CD14-positive monocyte (primary cell): Measurements from ENCODE around the gene CARM1. TPM values are rescaled to one million over a fixed set of nuclear protein-coding genes. Genes with fewer than 3 reads are reported as not detected.

Experiments
- DNase-seq, 3 donors: peaks; one replicate each; pipeline ENCODE4 v3.0.0-alpha.2; 2011 to 2022
- H2AFZ ChIP-seq: 2 replicates; pipeline ENCODE4 v1.6.0; 2012; ENCODE audit warnings: mild to moderate bottlenecking, low read depth, low read length, inconsistent platforms; ENCODE audit not compliant: insufficient read depth, poor library complexity, severe bottlenecking
- H3K27ac ChIP-seq, 2 donors: 1 replicate in 1 of 2; 2 replicates in 1 of 2; pipeline ENCODE4 v1.5.1; 2012 to 2013; ENCODE audit warnings: low read length in 2 of 2, control low read depth in 1 of 2, inconsistent platforms in 1 of 2, low read depth in 1 of 2, mild to moderate bottlenecking in 1 of 2
- H3K27me3 ChIP-seq, 2 donors: one replicate each; pipeline versions ENCODE4 v1.6.0 to v1.6.1; 2011 to 2013; ENCODE audit warnings: low read length in 2 of 2; ENCODE audit not compliant: control insufficient read depth in 2 of 2, insufficient read depth in 2 of 2
- H3K36me3 ChIP-seq, 2 donors: replicated peaks in 1 of 2; 1 replicate in 1 of 2; 2 replicates in 1 of 2; pipeline versions ENCODE4 v1.5.1 to v1.6.1; 2012 to 2013; ENCODE audit warnings: low read length in 2 of 2, control low read depth in 1 of 2, inconsistent platforms in 1 of 2, mild to moderate bottlenecking in 1 of 2; ENCODE audit not compliant: insufficient read depth in 2 of 2, control insufficient read depth in 1 of 2
- H3K4me1 ChIP-seq, 2 donors: 1 replicate in 1 of 2; 2 replicates in 1 of 2; pipeline versions ENCODE4 v1.5.1 to v1.6.1; 2012 to 2013; ENCODE audit warnings: low read length in 2 of 2, control low read depth in 1 of 2, inconsistent platforms in 1 of 2, mild to moderate bottlenecking in 1 of 2, moderate library complexity in 1 of 2; ENCODE audit not compliant: insufficient read depth in 2 of 2, control insufficient read depth in 1 of 2
- H3K4me2 ChIP-seq: replicated peaks from 2 replicates; pipeline ENCODE3; 2012; ENCODE audit warnings: low read length, moderate library complexity, mild to moderate bottlenecking; ENCODE audit not compliant: poor library complexity, severe bottlenecking; ENCODE audit errors: extremely low read depth
- H3K4me3 ChIP-seq, 3 experiments: fragments of 200-600 bp in 1 of 3; sonication (generic) in 1 of 3; replicated peaks in 1 of 3; 1 replicate in 2 of 3; 2 replicates in 1 of 3; pipeline ENCODE4 v1.5.1; 2011 to 2013; ENCODE audit warnings: low read length in 3 of 3, mild to moderate bottlenecking in 3 of 3, control low read depth in 2 of 3, low read depth in 2 of 3, inconsistent platforms in 1 of 3, moderate library complexity in 1 of 3
- H3K79me2 ChIP-seq: 2 replicates; pipeline ENCODE4 v1.6.0; 2012; ENCODE audit warnings: mild to moderate bottlenecking, control low read depth, inconsistent platforms, low read length, moderate library complexity; ENCODE audit not compliant: insufficient read depth
- H3K9ac ChIP-seq: 2 replicates; pipeline ENCODE4 v1.6.0; 2017; ENCODE audit warnings: low read length, mild to moderate bottlenecking; ENCODE audit not compliant: insufficient read depth, poor library complexity, severe bottlenecking
- H3K9me3 ChIP-seq, 2 donors: replicated peaks in 1 of 2; 1 replicate in 1 of 2; 2 replicates in 1 of 2; pipeline versions ENCODE4 v1.5.1 to v1.6.1; 2012 to 2013; ENCODE audit warnings: low read length in 2 of 2, control low read depth in 1 of 2; ENCODE audit not compliant: control insufficient read depth in 1 of 2, insufficient read depth in 1 of 2
- H4K20me1 ChIP-seq: 2 replicates; pipeline ENCODE4 v1.6.0; 2012; ENCODE audit warnings: mild to moderate bottlenecking, low read length, control low read depth, moderate library complexity; ENCODE audit not compliant: insufficient read depth
- H3K27ac Mint-ChIP-seq, 7 donors: one replicate each; pipeline ENCODE4 v1.8.0; 2020; ENCODE audit warnings: mild to moderate bottlenecking in 7 of 7, mixed read lengths in 7 of 7, moderate library complexity in 6 of 7, inconsistent platforms in 2 of 7
- H3K27me3 Mint-ChIP-seq, 3 donors: one replicate each; pipeline ENCODE4 v1.8.0; 2021 to 2022; ENCODE audit warnings: low read depth in 3 of 3, mild to moderate bottlenecking in 3 of 3, mixed read lengths in 3 of 3, moderate library complexity in 3 of 3, inconsistent platforms in 1 of 3
- H3K36me3 Mint-ChIP-seq, 2 donors: one replicate each; pipeline ENCODE4 v1.8.0; 2020; ENCODE audit warnings: mixed read lengths in 2 of 2, inconsistent platforms in 1 of 2, mild to moderate bottlenecking in 1 of 2
- H3K4me1 Mint-ChIP-seq: one replicate; pipeline ENCODE4 v1.8.0; 2020; ENCODE audit warnings: mild to moderate bottlenecking, mixed read lengths
- H3K4me3 Mint-ChIP-seq, 2 donors: one replicate each; pipeline ENCODE4 v1.8.0; 2020; ENCODE audit warnings: mild to moderate bottlenecking in 2 of 2, mixed read lengths in 2 of 2, moderate library complexity in 1 of 2
- H3K9me3 Mint-ChIP-seq, 7 donors: one replicate each; pipeline ENCODE4 v1.8.0; 2020 to 2022; ENCODE audit warnings: mixed read lengths in 7 of 7, mild to moderate bottlenecking in 6 of 7, moderate library complexity in 6 of 7, inconsistent platforms in 2 of 7
- WGBS: methylation state at CpG from one replicate; pipeline ENCODE4 v1.1.5; 2013; ENCODE audit warnings: missing lambda C conversion rate; ENCODE audit not compliant: insufficient coverage; 5-methylcytosine and 5-hydroxymethylcytosine counted together
- intact Hi-C, 2 donors: fragments of 100-400 bp; cut with micrococcal nuclease; formaldehyde crosslinking; loops; one replicate each; pipeline versions ENCODE4 v1.15.0 to v1.15.1; 2023
- polyA plus RNA-seq, 3 donors: library from polyadenylated mRNA; depleted of rRNA in 1 of 3; unstranded in 2 of 3; stranded (reverse) in 1 of 3; fragments of 300-500 nt in 2 of 3; fragments of >200 nt in 1 of 3; fragmentation: Illumina TruSeq in 2 of 3; gene quantifications; 1 replicate in 2 of 3; 2 replicates in 1 of 3; pipeline ENCODE4 v1.2.3, GENCODE V29; 2012 to 2021
- TF ChIP-seq, protein P1 (sequence below): fragments of 200-600 bp; IDR thresholded peaks from one replicate; pipeline ENCODE4 v1.8.0; 2022; ENCODE audit warnings: antibody characterized with exemption, mild to moderate bottlenecking

CARM1 gene
- polyA plus RNA-seq, 3 donors, result 0.17 to 26.3 (median 0.29) TPM

DNA sequence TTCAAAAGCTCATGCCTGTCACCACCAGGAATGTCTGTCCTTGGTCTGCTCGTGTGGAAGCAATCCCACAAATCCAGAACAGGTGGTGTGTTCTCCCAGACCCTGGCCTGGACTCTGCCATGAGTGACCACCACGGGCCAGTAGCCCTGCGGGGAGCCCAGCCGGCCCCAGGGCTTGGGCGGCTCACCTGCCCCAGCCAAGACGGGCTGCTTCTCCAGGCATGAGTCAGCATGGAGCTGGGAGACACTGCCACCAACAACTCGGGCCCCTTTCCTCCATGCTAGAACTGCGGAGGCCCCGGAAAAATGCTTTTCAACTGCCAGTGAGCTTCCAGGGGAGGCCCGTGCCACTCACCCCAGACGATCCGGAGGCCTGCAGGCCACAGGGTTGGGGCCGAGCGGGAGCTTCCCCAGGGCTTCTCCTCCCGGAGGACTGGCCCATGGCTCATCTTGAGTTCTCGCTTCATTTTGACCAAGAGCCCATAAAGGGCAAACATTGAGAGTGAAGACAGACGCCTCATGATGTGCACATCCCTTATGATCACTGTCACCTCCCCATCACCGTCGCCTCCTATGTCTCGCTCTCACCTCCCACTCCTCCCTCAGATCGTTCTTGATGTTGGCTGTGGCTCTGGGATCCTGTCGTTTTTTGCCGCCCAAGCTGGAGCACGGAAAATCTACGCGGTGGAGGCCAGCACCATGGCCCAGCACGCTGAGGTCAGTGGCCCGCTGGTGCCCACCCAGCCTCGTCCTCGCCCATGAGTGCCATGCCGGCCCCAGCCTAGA lies 40.4 kb downstream of the CARM1 start:
- Histone ChIP-seq H3K27ac (no peak overlapping the region), H2AFZ (no peak overlapping the region), H3K4me2 (no peak overlapping the region), H3K9ac (no peak overlapping the region), H3K4me3 (no peak overlapping the region), H3K36me3 (peaks cover 53 to 80% of the 10 kb centered on the region in 2 donors), H3K9me3 (no peaks in the 10 kb centered on the region), H3K27me3 (no peaks in the 10 kb centered on the region), H3K4me1 (no peaks in the 10 kb centered on the region), H4K20me1 (no peaks in the 10 kb centered on the region), H3K79me2 (no peaks in the 10 kb centered on the region)
- intact Hi-C loops, result no loop called here
- Mint-ChIP-seq H3K9me3 (peaks cover 0 to 2% (median 0%) of the 10 kb centered on the region in 7 donors), H3K36me3 (peaks cover 50 to 83% of the 10 kb centered on the region in 2 donors), H3K27ac (no peak overlapping the region), H3K4me3 (no peak overlapping the region), H3K27me3 (peaks cover 0 to 3% (median 3%) of the 10 kb centered on the region in 3 donors), H3K4me1 (peaks cover 2% of the 10 kb centered on the region)
- WGBS, result 97% methylated on average over 22 of the region's 31 CpGs
- TF ChIP-seq, protein P1, sequence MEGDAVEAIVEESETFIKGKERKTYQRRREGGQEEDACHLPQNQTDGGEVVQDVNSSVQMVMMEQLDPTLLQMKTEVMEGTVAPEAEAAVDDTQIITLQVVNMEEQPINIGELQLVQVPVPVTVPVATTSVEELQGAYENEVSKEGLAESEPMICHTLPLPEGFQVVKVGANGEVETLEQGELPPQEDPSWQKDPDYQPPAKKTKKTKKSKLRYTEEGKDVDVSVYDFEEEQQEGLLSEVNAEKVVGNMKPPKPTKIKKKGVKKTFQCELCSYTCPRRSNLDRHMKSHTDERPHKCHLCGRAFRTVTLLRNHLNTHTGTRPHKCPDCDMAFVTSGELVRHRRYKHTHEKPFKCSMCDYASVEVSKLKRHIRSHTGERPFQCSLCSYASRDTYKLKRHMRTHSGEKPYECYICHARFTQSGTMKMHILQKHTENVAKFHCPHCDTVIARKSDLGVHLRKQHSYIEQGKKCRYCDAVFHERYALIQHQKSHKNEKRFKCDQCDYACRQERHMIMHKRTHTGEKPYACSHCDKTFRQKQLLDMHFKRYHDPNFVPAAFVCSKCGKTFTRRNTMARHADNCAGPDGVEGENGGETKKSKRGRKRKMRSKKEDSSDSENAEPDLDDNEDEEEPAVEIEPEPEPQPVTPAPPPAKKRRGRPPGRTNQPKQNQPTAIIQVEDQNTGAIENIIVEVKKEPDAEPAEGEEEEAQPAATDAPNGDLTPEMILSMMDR, result no peak
- DNase-seq, result no peak

DNA sequence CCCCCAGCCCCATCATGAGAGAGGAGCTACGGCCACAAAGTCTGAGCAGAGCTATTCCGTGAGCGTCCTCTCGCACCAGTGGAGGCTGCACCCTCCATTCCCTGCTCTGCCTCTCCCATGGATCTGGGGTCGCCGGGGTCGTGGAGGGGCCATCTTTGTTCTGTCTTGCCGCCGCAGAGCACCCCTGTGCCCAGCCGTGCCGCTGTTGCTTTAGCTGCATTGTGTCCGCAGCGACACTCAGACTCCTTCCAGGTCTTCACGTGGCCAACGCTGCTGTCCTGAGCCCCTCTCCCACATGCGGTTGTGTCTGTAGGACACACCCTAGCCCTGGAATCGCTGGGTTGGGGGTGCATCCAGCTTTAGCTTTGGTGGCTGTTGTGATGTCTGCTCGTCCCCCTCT lies 41.3 kb downstream of the CARM1 start:
- no peaks in the 10 kb centered on the region for H3K27me3 ChIP-seq
- 98% methylated on average over 18 of the region's 18 CpGs for WGBS
- no peak overlapping the region for H3K27ac ChIP-seq
- no peaks in the 10 kb centered on the region for H3K79me2 ChIP-seq
- Mint-ChIP-seq H3K27me3 (peaks cover 0 to 3% (median 2%) of the 10 kb centered on the region in 3 donors), H3K36me3 (peaks cover 48 to 79% of the 10 kb centered on the region in 2 donors), H3K4me1 (peaks cover 2% of the 10 kb centered on the region), H3K4me3 (no peak overlapping the region), H3K27ac (peak overlapping the region in 2 of 7 donors; percentile 46 to 61), H3K9me3 (peaks cover 0 to 2% (median 0%) of the 10 kb centered on the region in 7 donors)
- H3K9me3 ChIP-seq, result no peaks in the 10 kb centered on the region
- TF ChIP-seq, protein P1, result no peak
- no peak overlapping the region for H3K4me2 ChIP-seq
- peaks cover 53 to 76% of the 10 kb centered on the region in 2 donors for H3K36me3 ChIP-seq
- H3K4me3 ChIP-seq, result no peak overlapping the region
- no peak for DNase-seq
- no peak overlapping the region for H2AFZ ChIP-seq
- no peak overlapping the region for H3K9ac ChIP-seq
- H4K20me1 ChIP-seq, result no peaks in the 10 kb centered on the region
- intact Hi-C loops, result no loop called here
- H3K4me1 ChIP-seq, result no peaks in the 10 kb centered on the region
